Stimulated activated naive CD8-positive, alpha-beta T cell treated with anti-CD3 and anti-CD28 coated beads, Interleukin-15, amount 100 ng/mL, for 72 hours (primary cell): ENCODE measurements around the gene PDE9A.

Source experiments
- ATAC-seq: fragments of 150-1000 bp; cut with Tn5 transposase; 2 replicates; pipeline ENCODE4 v1.10.0; 2021; ENCODE audit warnings: mild to moderate bottlenecking, moderate library complexity
- DNase-seq, 2 donors: peaks; one replicate each; pipeline ENCODE4 v3.0.0; 2021 to 2022
- H3K27ac Mint-ChIP-seq, 2 donors: one replicate each; pipeline ENCODE4 v1.8.0; 2022; ENCODE audit warnings: mild to moderate bottlenecking in 2 of 2, mixed read lengths in 2 of 2, moderate library complexity in 2 of 2
- H3K27me3 Mint-ChIP-seq: one replicate; pipeline ENCODE4 v1.8.0; 2022; ENCODE audit warnings: mixed read lengths
- H3K4me1 Mint-ChIP-seq: one replicate; pipeline ENCODE4 v1.8.0; 2022; ENCODE audit warnings: mild to moderate bottlenecking, mixed read lengths
- H3K4me3 Mint-ChIP-seq, 2 donors: one replicate each; pipeline ENCODE4 v1.8.0; 2022; ENCODE audit warnings: mild to moderate bottlenecking in 2 of 2, mixed read lengths in 2 of 2, moderate library complexity in 1 of 2
- H3K9me3 Mint-ChIP-seq, 2 donors: one replicate each; pipeline ENCODE4 v1.8.0; 2022; ENCODE audit warnings: mixed read lengths in 2 of 2

The PDE9A gene

GRCh38 chr21:42632771-42633690, 20.4 kb upstream of the PDE9A start:
- Mint-ChIP-seq H3K4me3 (no peak overlapping the region), H3K9me3 (no peaks in the 10 kb centered on the region), H3K4me1 (no peaks in the 10 kb centered on the region), H3K27me3 (no peaks in the 10 kb centered on the region), H3K27ac (no peak overlapping the region)
- no peak for DNase-seq
- ATAC-seq: no peak

GRCh38 chr21:42633858-42634257, 19.6 kb upstream of the PDE9A start:
- H3K4me3 Mint-ChIP-seq: no peak overlapping the region
- no peaks in the 10 kb centered on the region for H3K4me1 Mint-ChIP-seq
- no peaks in the 10 kb centered on the region for H3K9me3 Mint-ChIP-seq
- H3K27me3 Mint-ChIP-seq: no peaks in the 10 kb centered on the region
- no peak for ATAC-seq
- DNase-seq: no peak
- H3K27ac Mint-ChIP-seq: no peak overlapping the region

DNA sequence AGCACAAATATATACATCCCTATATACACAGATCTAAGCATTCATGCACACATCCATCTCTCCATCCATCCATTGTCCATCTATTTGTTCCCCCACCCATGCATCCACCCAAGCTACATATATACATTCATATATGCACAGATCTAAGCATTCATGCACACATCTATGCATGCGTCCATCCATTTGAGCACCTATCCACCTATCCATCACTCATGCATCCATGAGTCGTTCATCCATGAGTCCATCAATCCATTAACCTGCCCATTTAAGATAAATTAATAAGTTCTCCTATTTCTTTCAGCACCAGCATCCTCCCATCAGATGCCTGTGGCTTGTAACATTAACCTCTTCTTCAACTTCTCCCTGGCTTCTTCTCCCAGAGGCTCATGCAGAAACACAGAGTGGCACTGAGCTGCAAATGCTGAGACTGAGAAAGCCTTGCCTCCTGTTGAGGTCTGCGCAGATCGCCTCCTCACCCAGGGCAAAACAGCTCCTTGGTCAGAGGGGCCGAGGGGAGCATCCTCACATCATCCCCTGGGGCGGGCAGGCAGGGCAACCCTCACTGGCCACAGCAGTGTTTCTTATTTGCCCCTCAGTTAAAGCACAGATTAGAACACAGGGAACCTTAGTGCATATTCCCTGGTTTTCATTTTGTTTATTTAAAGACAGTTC, 17.4 kb upstream of the PDE9A start:
- no peaks in the 10 kb centered on the region for H3K9me3 Mint-ChIP-seq
- no peaks in the 10 kb centered on the region for H3K27me3 Mint-ChIP-seq
- no peak overlapping the region for H3K27ac Mint-ChIP-seq
- H3K4me3 Mint-ChIP-seq: no peak overlapping the region
- no peaks in the 10 kb centered on the region for H3K4me1 Mint-ChIP-seq
- DNase-seq: no peak
- no peak for ATAC-seq

DNA sequence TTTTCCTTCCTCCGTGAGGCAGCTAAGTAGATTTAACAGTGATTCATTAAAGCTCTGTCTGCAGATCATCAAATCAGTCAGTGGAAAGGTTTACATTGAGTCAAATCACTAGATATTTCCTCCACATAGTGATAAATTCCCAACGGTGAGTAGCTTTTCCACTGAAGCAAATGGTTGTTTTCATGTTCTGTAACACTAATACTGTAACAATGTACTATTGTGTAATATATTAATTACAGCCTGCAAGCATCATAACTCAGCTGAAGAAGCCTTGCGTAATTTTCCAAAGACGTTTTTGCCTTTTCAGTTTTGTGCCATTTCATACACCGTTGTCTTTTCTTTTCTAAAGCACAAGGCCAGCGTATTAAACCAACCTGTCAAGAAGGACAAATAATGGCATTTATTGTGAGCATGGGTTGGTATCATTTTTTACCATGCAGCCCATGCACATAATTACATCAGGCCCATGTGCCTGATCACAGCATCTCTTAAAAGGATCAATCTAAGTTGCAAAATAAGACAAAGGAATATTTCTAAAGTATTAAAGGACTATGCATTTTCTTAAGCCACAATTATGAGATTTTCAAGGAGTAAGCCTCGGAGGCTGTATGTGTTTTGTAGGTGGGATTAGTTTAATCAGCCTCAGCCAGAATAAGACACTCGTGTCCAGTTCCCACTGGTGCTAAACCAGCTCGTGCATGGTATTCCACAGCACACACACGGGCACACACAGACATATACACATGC, 16.7 kb upstream of the PDE9A start:
- DNase-seq (no peak), ATAC-seq (no peak)
- H3K4me1 Mint-ChIP-seq: no peaks in the 10 kb centered on the region
- H3K27ac Mint-ChIP-seq: no peak overlapping the region
- H3K27me3 Mint-ChIP-seq: no peaks in the 10 kb centered on the region
- no peaks in the 10 kb centered on the region for H3K9me3 Mint-ChIP-seq
- no peak overlapping the region for H3K4me3 Mint-ChIP-seq

GRCh38 chr21:42637267-42638041, 16.0 kb upstream of the PDE9A start:
- ATAC-seq: no peak
- DNase-seq: no peak
- H3K27ac Mint-ChIP-seq: no peak overlapping the region
- H3K4me1 Mint-ChIP-seq: no peaks in the 10 kb centered on the region
- H3K4me3 Mint-ChIP-seq: no peak overlapping the region
- no peaks in the 10 kb centered on the region for H3K9me3 Mint-ChIP-seq
- no peaks in the 10 kb centered on the region for H3K27me3 Mint-ChIP-seq

DNA sequence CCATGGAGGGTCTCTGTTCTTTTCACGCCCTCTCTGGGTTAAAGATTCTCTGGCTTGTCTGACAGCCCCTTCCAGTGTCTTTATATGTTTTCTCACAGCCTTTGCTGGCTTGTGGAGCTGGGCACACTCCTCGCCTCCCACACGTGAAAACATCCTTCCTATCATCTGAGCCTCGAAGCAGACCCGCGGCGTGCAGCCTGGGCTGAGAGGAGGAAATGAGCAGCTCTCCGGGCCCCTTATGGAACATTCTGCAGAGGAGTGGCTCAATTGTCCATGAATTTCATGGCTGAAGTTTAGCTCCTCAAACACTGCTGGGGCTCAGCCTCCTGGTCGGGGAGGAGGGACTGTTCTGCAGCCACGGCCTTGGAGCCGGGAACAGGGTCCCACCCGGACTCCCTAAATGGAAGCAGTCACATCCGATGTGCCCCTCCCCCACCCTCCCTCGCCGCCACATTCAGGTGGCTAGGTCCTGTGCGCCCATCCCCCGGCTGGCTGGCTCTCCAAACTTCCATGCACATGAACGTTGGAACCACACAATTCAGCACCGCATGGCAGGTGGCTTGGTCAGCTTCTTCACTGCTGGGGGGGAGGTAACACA, 15.1 kb upstream of the PDE9A start:
- Mint-ChIP-seq H3K4me3 (no peak overlapping the region), H3K4me1 (no peaks in the 10 kb centered on the region), H3K27ac (no peak overlapping the region), H3K9me3 (no peaks in the 10 kb centered on the region), H3K27me3 (no peaks in the 10 kb centered on the region)
- DNase-seq (no peak), ATAC-seq (no peak)

DNA sequence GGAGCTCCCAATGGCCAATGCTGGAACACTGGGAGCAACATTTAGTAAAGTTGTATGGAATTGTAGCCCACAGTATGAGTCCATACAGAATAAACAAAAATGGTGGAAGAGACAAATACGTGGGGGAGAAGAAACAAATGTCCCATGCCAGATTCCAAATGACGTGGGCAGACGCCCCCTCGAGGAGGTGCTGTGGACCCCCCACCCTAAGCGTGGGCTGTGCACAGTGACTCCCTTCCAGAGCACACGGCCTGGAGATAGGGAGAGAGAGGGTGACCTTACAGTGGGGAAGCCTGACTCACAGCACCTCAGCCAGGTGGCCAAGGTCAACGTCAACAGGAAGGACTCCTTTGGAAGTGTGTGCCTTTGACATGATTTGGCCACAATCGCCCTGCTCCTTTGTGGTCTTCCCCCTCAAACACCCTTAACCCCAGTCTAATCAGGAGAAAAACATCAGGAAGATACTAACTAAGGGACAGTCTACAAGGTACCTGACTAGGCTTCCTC, 13.7 kb upstream of the PDE9A start:
- H3K27me3 Mint-ChIP-seq: no peaks in the 10 kb centered on the region
- ATAC-seq: no peak
- H3K9me3 Mint-ChIP-seq: no peaks in the 10 kb centered on the region
- no peak for DNase-seq
- H3K4me3 Mint-ChIP-seq: no peak overlapping the region
- no peaks in the 10 kb centered on the region for H3K4me1 Mint-ChIP-seq
- no peak overlapping the region for H3K27ac Mint-ChIP-seq

DNA sequence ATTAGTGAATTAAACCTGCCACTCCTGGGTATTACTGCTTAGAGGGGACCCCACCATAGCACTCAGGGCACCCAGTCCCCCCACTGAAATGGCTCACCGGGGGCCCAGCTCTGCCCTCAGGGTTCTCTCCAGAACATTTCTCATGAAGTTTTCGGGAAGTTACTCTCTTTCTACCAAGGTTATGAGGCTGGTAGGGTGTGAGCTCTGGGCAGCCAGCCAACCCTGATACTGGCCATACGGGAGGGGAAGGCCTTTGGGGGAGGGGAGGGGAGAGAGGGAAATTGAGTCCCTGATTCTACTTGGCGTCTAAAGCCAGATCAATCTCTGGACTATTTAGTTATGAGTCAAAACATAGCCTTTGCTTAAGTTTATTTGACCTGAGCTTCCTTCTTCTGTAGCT, 12.9 kb upstream of the PDE9A start:
- Mint-ChIP-seq H3K9me3 (no peaks in the 10 kb centered on the region), H3K4me3 (no peak overlapping the region), H3K4me1 (no peaks in the 10 kb centered on the region), H3K27ac (no peak overlapping the region), H3K27me3 (no peaks in the 10 kb centered on the region)
- ATAC-seq (no peak), DNase-seq (no peak)

GRCh38 chr21:42641311-42642218, 11.9 kb upstream of the PDE9A start:
- H3K27ac Mint-ChIP-seq: peak overlapping the region in 1 of 2 donors; percentile 28
- H3K4me1 Mint-ChIP-seq: no peaks in the 10 kb centered on the region
- no peaks in the 10 kb centered on the region for H3K9me3 Mint-ChIP-seq
- H3K4me3 Mint-ChIP-seq: no peak overlapping the region
- DNase-seq (no peak), ATAC-seq (no peak)
- no peaks in the 10 kb centered on the region for H3K27me3 Mint-ChIP-seq

GRCh38 chr21:42642219-42642745, 11.1 kb upstream of the PDE9A start:
- ATAC-seq (no peak), DNase-seq (no peak)
- Mint-ChIP-seq H3K27ac (peak overlapping the region in 1 of 2 donors; percentile 28), H3K27me3 (no peaks in the 10 kb centered on the region), H3K9me3 (no peaks in the 10 kb centered on the region), H3K4me3 (no peak overlapping the region), H3K4me1 (no peaks in the 10 kb centered on the region)

DNA sequence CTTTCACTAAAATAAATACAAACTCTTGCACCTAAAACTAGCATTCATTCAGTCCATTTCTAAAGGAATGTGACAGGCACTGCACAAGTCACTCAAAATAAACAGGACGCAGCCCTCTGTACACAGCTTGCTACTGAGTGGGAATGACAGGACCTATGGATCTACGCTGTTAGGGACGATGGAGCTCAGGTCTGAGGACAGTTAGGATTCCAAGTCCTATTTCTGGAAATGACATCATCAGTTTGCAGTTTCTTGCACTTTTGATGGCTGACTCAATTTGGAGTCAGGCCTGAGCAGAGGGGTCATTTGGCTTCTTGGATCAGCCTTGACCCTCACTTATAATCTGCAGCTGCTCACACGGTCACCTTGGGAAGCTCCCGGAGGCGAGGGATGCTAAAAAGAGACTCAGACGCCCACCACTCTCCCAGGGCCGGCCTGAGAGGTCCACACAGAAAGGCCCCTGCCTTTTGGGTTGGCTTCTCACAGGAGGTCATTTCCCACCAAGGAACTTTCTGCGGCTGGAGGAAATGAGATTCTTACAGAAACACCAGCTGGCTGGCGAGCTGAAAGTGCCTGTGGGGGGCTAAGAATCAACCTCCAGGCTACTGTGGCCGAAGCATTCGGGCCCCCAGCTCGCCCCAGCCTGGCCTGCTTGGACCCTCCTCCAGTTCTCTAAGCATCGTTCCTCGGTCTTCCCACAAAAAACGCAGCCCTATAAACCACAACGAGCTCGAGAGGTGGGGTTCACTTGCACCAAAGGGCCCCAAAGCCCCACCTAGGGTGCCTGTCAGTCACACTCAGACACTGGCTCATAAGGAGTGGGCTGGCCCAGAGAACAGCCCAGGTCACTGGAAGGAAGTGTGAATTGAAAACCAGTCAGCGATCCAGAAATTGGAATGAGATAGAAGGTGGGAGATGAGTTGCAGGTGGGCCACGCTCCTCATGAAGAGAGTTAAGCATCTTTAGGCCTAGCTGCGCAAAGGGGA, 8.9 kb upstream of the PDE9A start:
- Mint-ChIP-seq H3K4me1 (no peaks in the 10 kb centered on the region), H3K27me3 (no peaks in the 10 kb centered on the region), H3K27ac (peak overlapping the region in 1 of 2 donors; percentile 44), H3K9me3 (no peaks in the 10 kb centered on the region), H3K4me3 (no peak overlapping the region)
- DNase-seq (no peak), ATAC-seq (no peak)

DNA sequence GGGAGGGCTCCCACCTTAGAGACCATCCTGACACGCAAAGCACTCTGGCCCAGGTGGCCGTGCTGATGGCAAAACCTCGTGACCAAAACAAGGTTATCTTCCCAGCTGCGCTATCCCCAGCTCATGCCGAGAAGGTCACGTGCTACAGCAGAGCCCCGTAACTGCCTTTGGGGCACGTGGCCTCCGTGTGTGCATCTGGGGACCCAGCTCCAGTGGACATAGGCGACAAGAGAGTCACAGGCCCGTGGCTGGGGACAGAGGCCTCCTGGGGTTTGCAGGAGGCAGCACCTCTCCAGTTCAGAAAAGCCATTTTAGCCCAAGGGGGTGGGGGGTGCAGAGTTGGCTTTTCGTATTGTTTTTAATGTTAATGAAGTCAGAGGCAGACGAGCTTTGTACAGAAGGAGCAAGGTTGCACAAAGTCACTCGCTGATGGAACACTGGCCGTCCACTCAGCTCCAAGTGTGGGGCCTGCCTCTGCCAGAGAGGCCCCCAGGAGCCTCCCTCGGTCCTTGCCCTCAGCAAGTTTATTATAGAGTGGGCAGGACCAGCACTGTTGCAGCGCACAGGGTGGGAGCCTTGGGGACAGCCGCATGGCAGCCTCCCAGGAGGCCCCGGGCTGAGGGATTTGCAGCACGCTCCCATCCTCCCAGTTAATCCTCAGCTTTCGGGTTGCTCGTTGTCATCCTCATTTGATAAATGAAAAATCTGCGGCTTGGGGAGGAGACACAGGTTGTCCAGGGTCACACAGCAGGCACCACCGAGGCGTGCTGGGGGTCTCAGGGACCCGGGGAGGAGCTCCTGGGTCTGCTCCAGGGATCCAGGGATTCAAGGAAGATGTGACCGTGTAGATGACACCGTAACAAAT, 8.0 kb upstream of the PDE9A start:
- DNase-seq: no peak
- Mint-ChIP-seq H3K4me3 (no peak overlapping the region), H3K27ac (no peak overlapping the region), H3K27me3 (no peaks in the 10 kb centered on the region), H3K4me1 (no peaks in the 10 kb centered on the region), H3K9me3 (no peaks in the 10 kb centered on the region)
- ATAC-seq: no peak
